HG03175 (cell line): ENCODE data around the gene PRKCH.

Source experiments
- ATAC-seq: cut with Tn5 transposase; IDR thresholded peaks from one replicate; pipeline ENCODE4 v1.9.1; 2021; ENCODE audit warnings: mild to moderate bottlenecking, moderate library complexity; ENCODE audit not compliant: unreplicated experiment

The PRKCH gene

DNA sequence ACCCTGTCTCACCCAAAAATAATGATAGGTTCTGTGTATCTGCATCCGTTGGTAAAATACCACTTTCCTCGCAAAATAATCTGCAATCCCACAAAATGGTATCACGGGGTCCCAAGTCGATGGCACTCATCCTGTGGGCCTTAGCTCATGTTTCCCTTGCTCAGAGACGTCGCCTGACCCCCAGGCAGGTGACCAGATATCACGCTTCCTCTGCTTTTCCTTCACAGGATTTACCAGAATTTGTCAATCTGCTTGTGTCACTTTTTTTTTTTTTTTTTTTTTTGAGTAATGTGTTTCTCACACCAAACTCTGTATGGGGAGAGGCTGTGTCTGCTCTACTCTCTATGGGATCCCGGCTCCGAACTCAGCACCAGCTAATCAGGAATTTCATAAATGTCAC lies 162.7 kb downstream of the PRKCH start:
- no peak for ATAC-seq

DNA sequence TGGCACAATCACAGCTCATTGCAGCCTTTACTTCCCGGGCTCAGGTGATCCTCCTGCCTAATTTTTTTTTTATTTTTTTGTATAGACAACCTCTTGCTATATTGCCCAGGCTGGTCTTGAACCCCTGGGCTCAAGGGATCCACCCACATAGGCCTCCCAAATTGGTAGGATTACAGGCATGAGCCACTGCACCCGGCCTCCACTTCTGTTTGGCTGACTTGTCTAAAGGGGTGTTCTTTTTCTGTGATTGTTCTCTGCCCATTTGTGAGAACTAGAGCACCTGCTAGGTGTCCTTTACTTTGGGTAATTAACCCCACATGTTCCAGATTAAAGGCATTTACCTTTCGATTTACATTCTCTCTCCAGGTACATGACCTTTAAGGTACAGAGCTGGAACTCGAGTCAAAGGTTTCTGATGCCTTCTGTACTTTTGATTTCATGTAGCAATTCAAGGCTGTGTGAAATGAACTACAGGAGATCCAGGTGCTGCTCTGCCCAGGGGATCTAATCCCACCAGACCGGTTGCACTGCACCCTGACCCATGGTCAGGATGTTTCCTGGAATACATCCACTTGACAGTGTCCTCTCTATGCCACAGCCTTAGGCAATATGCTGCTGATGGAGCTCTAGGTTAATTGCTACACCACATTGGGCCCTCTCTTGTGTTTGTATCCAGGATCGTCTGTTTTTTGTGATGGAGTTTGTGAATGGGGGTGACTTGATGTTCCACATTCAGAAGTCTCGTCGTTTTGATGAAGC lies 163.6 kb downstream of the PRKCH start:
- ATAC-seq = no peak

GRCh38 chr14:61485661-61486060 lies 164.3 kb downstream of the PRKCH start:
- no peak for ATAC-seq

DNA sequence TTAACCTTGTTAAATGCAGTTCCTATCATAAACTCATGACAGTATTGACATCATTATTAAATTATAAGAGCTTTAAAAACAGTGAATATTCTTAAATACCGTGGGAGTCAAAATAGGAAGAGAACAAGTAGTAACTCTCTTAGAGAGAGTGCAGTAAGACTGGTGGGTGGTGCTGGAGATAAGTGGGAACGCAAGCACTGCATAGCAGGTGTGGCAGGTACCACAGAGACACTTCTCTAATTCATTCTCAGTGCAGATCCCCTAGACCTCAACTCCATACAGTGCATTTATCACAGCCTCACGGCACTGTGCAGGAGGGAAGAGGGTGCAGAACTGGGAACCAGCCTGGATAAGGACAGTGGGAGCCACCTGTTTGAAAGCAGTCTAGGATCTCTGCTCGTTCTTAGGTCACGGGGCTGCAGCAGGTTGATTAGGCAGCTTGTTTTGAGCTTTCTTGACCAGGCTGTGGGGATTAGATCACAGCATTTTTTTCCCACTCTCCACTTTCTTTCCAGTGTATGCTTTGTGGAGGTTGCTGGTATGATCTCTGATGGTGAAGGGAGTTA lies 165.6 kb downstream of the PRKCH start:
- no peak for ATAC-seq

DNA sequence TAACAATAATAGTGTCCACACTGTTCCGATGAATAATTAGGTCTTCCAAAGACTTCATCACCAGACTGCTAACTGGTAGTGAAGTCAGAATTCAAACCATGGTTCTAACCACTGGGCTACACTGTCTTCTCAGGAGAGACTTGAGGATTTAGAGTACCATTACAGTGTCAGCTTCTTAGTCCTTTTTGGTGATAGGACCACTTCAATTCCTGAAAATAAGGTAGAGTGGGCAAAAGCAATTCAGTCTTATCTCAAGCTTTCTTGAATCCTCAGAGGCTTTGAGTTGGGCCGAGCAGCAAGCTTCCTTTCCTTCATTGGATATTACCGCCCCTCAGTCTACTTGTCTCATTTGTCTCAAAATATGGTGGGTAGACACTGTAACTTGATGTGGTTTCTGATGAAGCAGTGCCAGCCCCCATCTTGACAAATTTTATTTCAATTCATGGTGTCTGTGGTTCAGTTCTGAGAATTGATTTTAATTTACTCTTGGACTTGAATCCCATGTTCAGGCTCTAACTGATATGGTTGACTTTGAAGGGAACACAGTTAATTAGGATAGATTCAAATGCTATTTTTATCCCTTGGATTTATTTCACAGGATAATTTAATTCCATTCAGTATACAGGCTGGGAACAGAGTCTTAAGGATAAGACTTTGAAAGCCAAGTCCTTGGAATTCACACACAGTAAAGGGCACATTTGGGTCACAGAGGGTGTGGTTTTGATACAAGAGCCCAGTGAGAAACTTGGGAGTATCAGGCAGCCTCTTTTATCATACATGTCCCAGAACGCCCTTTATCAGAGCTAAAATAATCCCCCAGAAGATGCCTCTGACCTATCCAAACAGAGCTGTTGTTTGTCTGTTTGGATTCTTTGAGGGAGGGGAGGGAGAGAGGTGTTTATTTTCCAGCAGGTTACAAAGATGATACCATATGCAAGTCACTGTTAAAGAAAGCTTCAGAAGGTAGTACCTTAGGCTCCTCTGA lies 167.3 kb downstream of the PRKCH start:
- no peak for ATAC-seq

DNA sequence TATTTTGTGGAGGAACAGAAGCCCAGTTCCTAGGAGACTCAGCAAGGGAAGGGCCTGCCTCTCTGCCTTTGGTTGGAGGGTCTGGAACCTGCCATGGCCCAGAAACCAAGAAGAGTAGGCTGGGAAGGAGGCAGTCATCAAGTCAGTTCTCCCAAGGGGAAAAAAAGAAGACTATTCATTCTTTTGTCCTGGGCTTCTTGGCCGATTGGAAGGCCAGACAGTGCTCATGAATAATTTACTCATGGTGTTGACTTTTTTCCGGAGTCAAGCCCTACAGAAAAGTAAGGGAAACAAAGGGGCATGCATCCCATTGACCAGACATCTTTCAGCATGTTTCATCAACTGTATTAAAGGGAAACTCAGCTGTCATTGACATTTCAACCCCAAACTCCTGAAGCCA lies 168.1 kb downstream of the PRKCH start:
- no peak for ATAC-seq

DNA sequence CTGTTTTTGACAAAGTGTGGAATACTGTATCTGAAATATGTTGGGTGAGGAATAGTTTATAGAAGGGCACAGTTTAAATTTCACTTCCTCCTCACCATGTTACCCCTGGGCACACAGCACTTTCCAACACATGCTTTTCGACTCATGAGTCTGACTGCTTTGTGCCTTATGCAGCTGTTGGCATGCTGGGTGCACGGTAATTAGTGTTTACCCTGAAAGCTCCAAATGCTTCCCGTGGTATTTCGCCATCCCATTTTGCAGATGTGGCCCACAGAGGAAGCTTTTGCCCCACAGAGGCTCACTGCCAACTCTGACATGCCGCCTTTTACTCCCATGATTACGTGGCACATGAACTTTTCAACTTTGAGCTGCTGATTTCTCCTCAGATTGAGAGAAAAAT lies 168.6 kb downstream of the PRKCH start:
- ATAC-seq = no peak

GRCh38 chr14:61491224-61491623 lies 169.8 kb downstream of the PRKCH start:
- ATAC-seq = no peak

DNA sequence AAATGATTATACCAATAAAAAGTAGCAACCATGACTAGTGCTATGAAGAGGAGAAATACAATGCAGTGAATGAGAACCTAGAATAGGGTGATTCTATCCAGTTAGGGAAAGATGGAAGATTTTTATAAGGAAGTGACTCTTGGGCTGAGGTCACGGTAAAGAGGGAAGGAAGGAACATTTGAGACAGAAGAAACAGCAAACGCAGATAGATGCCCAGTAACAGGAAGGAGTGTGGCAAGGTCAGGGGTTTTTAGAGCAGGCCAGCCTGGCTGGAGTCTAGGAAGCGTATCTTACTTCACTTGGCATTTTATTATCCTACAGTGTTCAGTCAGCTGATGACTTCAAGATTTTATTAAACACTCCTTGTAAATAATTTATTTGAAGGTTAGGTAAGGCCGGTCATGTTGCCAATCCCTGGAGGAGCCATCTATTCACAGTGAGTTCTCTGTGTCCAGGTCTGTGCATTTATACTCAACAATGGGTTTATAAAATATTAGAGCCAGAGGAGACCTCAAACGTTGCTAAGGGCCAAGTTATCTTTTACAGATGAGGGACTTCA lies 170.6 kb downstream of the PRKCH start:
- ATAC-seq = no peak

DNA sequence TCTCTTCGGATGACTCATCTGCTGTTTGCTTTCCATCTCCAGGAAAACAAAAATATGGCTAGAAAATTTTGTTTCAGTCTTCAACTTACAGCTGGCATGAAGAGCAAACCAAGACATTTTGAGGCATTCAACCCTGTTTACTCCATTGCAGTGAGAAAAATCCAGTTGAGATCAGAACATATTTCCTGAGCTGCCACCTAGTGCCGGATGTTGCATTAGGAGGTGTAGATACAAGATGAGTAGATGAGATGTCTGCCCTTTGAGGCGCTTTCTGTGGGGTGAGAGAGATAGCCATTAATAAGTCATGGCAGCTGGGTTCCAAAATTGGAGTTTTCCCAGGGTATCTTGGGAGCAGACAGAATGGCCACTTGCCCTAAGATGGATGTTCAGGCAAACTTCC lies 171.1 kb downstream of the PRKCH start:
- ATAC-seq = no peak

GRCh38 chr14:61493239-61493638 lies 171.9 kb downstream of the PRKCH start:
- no peak for ATAC-seq

DNA sequence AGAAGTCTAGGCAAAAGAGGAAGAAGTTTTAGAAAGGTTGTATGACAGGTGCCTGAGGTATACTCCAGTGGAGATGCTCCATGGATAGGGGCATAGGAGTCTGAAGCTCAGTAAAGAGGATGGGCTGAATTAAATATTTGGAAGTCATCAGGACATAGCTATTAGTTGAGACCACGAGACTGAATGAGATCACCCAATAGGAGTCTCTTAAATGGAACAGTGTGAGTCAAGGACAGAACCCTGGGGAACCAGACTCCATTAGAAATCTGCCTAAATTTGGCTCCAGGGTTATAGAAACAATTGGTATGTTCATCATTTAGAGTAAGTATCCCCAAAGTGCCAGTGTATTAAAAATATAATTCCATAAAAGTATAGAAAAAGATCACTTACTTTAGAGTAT lies 172.6 kb downstream of the PRKCH start:
- no peak for ATAC-seq

GRCh38 chr14:61495809-61496208 lies 174.4 kb downstream of the PRKCH start:
- ATAC-seq = no peak

DNA sequence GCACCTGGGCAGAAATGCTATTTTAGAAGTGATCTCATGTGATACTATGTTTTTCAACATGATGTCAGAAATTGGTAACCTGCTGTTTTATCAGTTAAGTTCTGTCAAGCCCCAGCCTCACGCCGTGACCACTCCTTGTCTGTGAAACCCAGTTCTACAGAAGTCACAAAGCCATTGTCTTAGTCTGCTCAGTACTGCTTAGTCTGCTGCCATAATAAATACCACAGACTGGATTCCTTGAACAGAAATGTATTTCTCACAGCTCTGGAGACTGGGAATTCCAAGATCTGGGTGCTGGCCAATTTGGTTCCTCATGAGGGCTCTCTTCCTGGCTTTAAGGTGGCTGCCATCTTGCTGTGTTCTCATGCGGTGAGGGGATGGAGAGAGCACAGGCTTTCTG lies 176.9 kb downstream of the PRKCH start:
- ATAC-seq = no peak

DNA sequence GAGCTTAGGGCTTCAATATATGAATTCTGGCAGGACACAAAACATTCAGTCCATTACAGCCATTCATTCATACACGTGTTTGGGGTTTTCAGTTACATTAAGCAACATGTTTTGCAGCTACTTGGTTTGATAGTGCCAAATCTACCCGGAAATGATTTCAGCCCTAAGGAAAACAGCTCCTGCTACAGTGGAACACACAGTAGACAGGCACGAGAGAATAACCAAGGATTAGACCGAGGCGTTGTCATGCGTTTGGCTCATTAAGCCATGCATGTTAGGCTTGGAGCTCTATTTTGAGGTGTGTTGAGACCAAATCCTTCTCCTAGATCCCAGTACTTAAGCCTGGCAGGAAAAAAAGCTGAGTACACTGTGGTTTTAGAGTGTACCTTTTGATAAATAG lies 177.4 kb downstream of the PRKCH start:
- no peak for ATAC-seq

DNA sequence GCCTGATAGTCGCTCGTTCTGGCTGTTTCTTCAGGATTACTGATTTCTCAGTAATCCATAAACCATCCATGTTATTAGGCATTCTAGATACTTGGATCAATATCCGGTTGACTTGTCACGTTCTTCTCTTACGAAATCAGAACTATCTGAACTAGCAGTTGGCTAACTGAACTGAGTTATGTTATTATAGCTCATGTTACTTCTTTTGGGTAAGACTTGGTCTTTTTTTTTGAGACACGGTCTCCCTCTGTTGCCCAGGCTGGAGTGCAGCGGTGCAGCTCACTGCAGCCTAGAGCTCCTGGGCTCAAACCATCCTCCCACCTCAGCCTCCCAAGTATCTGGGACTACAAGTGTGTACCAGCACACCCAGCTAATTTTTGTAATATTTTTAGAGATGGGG lies 178.6 kb downstream of the PRKCH start:
- ATAC-seq = no peak

GRCh38 chr14:61501714-61502458 lies 180.5 kb downstream of the PRKCH start:
- ATAC-seq = no peak

DNA sequence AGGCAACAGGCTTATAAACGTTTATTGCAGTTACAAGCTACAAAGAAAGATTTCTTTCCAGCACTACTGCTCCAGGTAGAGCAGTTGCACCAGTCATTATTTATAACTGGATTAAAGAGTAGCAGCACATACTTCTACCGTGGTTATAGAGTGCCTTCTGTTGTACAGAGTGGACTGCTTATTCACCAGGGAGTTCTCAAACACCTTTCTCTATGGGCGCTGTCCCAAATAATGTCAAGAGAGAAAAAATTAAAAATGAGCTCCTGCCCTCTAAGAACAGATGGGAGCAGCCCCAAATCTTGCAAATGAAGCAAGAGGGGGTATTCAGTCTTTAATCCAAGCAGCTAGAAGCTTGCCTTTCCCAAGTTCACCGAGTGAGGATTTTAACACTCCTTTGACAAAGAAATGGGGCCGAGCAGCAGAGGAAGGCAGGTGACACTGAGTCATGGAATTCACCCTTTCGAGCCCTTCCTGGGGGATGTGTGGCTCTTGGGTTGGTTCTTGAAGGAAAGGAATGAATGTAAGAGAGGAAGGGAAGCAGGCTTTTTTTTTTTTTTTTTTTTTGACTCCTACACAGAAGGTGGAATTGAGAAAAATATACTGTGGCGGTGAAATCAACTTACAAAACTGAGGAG lies 181.2 kb downstream of the PRKCH start:
- no peak for ATAC-seq

GRCh38 chr14:61503167-61503801 lies 181.9 kb downstream of the PRKCH start:
- ATAC-seq = peak; percentile 91

- ATAC-seq = no peak
These were observed 183.5 kb downstream of the PRKCH start for GRCh38 chr14:61504901-61505300.
